D721Med (cell line): ENCODE results near the gene ASB6.

Experiments
- DNase-seq: peaks from one replicate; pipeline ENCODE4 v3.0.0; 2011; ENCODE audit warnings: low spot score; ENCODE audit not compliant: insufficient read length
- FAIRE-seq: peaks from 2 replicates; lab custom pipeline; 2011; peaks lifted over from hg19 to GRCh38; lab: Jason Lieb, UNC
- CTCF ChIP-seq: IDR thresholded peaks from 2 replicates; pipeline ENCODE4 v1.5.1; 2012; ENCODE audit warnings: mild to moderate bottlenecking, control low read depth; ENCODE audit not compliant: insufficient read depth; ENCODE audit errors: missing control alignments

Gene ASB6

GRCh38 chr9:129646654-129647053 is 4.7 kb upstream of the ASB6 start:
- FAIRE-seq = no peak
- no peak for DNase-seq
- no peak for TF ChIP-seq CTCF

- no peak for TF ChIP-seq CTCF
- DNase-seq (no peak), FAIRE-seq (no peak)
Observed at GRCh38 chr9:129646252-129646651, 4.3 kb upstream of the ASB6 start.

DNA sequence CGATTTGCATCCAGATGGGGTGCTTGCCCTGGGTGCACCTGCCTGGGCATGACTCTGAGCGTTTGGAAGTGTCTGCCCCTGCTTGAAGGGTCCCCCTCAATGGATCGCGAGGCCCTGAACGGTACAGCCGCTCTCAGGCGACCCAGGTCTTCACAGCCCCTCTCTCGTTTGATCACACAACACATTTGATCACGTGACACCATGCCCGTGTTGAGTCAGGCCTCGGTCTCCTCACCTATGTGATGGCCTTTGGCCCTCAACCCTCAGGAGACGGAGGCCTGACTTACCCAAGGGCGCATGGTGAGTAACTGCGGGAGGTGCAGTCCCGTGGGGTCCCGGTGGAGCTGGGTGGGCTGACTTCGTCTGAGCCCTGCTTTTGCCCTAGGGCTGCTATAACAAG is 3.0 kb upstream of the ASB6 start:
- FAIRE-seq (no peak), DNase-seq (no peak)
- TF ChIP-seq CTCF = no peak

DNA sequence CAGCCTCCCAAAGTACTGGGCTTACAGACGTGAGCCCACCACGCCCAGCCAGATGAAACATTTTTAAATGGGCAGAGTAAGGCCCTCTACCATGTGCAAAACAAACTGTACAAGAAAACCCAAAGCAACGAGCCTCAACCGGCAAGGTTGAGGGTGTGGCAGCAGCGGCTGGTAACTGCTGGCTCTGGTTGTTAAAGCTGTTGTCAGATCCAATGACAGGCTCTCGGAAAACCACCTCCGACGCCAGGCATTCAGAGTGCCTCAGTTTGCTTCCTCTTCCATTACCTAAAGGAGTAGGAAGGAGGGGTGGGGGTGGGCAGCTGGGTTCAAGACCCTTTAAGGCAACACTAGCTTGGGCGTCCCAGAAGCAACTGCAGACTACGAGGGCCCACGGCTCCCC is 2.4 kb upstream of the ASB6 start:
- FAIRE-seq = no peak
- no peak for DNase-seq
- TF ChIP-seq CTCF = no peak

DNA sequence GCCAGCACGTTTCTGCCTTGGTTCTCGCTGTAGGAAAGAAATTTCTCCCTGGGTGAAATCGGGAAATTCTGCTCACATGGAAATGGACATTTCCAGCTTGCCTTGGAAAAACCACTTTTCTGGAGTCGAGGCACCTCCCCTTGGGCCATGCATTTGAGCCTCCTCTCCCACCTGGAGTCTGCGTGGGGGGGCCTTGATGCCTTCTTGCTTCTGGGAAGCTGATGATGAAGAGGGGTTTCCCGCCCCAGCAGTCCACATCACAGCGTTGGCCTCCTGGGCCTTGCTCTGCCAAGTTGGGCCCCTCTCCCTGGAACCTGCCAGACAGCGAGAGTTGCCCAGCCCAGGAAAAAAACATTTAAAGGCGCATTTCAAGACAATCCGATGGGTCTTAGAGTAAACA is 1.8 kb upstream of the ASB6 start:
- no peak for TF ChIP-seq CTCF
- FAIRE-seq (no peak), DNase-seq (no peak)

DNA sequence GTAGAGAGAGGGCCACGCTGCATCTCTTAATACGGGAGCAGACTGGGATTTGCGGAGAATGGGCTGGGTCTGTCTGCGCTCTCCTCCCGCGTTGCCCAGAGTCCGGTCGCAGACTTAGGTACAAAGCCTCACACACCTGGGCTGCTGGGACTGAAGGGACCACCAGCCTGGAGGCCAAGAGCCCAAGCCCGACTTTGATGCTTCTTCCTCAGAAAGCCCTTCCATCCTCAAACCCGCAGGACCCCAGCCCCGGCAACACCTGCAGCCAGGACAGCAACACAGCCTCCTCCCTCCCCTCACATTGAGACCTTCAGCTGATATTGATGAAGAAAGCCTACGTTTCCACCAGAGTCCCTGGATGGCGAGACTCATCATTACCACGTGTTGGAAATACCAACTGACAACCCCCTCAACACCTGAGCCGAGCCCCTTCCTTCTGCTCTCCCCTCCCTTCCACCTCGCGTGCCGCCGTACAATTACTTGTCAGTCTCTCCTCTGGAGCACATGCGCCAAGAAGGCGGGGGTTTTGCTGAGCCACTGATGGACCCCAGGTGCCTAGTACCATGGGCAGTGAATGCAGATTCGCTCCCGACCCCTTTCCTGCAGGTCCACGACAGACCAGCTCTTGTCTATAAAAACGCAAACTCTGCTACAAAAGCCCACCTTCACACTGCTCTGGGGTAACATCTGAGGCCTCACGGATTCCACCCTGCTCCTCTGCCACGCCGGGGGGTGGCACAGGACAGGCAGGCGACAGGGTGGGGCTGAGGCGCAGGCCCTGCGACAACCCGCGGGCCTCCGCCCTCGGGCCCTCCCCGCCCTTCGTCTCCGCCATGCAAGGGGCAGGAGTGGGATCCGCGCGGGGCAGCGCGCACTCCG is 841 bp downstream of the ASB6 start:
- DNase-seq = no peak
- no peak for TF ChIP-seq CTCF
- FAIRE-seq = no peak
